Aorta (tissue), 5 donors: Measurements from ENCODE around the gene ITPRIPL2. TPM values are rescaled to one million over a fixed set of nuclear protein-coding genes. Genes with fewer than 3 reads are reported as not detected.

Experiments used
- ATAC-seq: fragments of 200-7000 bp; cut with Tn5 transposase; one replicate; pipeline ENCODE4 v1.9.1; 2022; ENCODE audit warnings: moderate library complexity; ENCODE audit not compliant: low FRiP score
- DNase-seq, 2 donors: peaks; one replicate each; pipeline ENCODE4 v3.0.0-alpha.2; 2020
- H3K27ac ChIP-seq, 2 donors: one replicate each; pipeline ENCODE4 v1.5.1; 2013; ENCODE audit warnings: low read length in 2 of 2, mild to moderate bottlenecking in 2 of 2, moderate library complexity in 2 of 2, control low read depth in 1 of 2, inconsistent platforms in 1 of 2, low read depth in 1 of 2
- H3K27me3 ChIP-seq, 2 donors: one replicate each; pipeline ENCODE4 v1.6.1; 2013; ENCODE audit warnings: control low read depth in 1 of 2, low read length in 1 of 2, mild to moderate bottlenecking in 1 of 2, moderate library complexity in 1 of 2; ENCODE audit not compliant: insufficient read depth in 2 of 2, control insufficient read depth in 1 of 2
- H3K36me3 ChIP-seq, 2 donors: one replicate each; pipeline ENCODE4 v1.6.1; 2013; ENCODE audit warnings: control low read depth in 1 of 2, low read length in 1 of 2, mild to moderate bottlenecking in 1 of 2; ENCODE audit not compliant: insufficient read depth in 2 of 2, control insufficient read depth in 1 of 2
- H3K4me1 ChIP-seq, 2 donors: one replicate each; pipeline ENCODE4 v1.6.1; 2013; ENCODE audit warnings: low read length in 2 of 2, control low read depth in 1 of 2, mild to moderate bottlenecking in 1 of 2, moderate library complexity in 1 of 2; ENCODE audit not compliant: insufficient read depth in 2 of 2, control insufficient read depth in 1 of 2
- H3K4me3 ChIP-seq, 2 donors: one replicate each; pipeline ENCODE4 v1.5.1; 2013; ENCODE audit warnings: low read length in 2 of 2, control low read depth in 1 of 2, mild to moderate bottlenecking in 1 of 2
- H3K9me3 ChIP-seq: one replicate; pipeline ENCODE4 v1.6.1; 2013; ENCODE audit warnings: mild to moderate bottlenecking, low read length; ENCODE audit not compliant: control insufficient read depth
- WGBS, 2 donors: extraction: QIAGEN DNeasy Blood & Tissue Kit; methylation state at CpG; one replicate each; pipeline ENCODE4 v1.1.7; 2013; 5-methylcytosine and 5-hydroxymethylcytosine counted together
- intact Hi-C, 2 donors: fragments of 100-400 bp; cut with DNase I; formaldehyde crosslinking; loops; one replicate each; pipeline versions ENCODE4 v1.14.2 to v1.15.0; 2022
- polyA plus RNA-seq, 2 donors: library from polyadenylated mRNA; stranded (reverse); fragments of 200-250 nt; gene quantifications; one replicate each; pipeline ENCODE4 v1.2.3, GENCODE V29; 2013
- total RNA-seq, 2 donors: library from RNA; stranded (reverse); fragmentation: NEBNext Ultra II Directional; extraction: Animal tissue kit (Norgen Biotek cat#: 25700); gene quantifications; one replicate each; pipeline ENCODE4 v1.2.1, GENCODE V29; 2021
- donor health status: healthy with polysubstance abuse.
- donor health status: Bipolar disorder and iron deficiency.
- donor health status: DM: no; HTN: no; CAD: no.
- donor health status: DM: no; HTN: no; CAD: no.
- donor health status: DM: yes; HTN: yes; CAD: no.

ITPRIPL2 gene
- total and polyA plus RNA-seq, 4 donors, result 15.7 to 88.9 (median 45.3) TPM

GRCh38 chr16:19075511-19075910 lies 38.3 kb upstream of the ITPRIPL2 start:
- 94 to 95% methylated on average over 12 of the region's 12 CpGs for WGBS, 2 donors
- DNase-seq, result no peak
- Histone ChIP-seq H3K27me3 (no peaks in the 10 kb centered on the region), H3K36me3 (peaks cover 3 to 4% of the 10 kb centered on the region in 2 donors), H3K4me3 (no peak overlapping the region), H3K9me3 (no peaks in the 10 kb centered on the region), H3K4me1 (no peaks in the 10 kb centered on the region), H3K27ac (no peak overlapping the region)
- intact Hi-C loops, result no loop called here
- ATAC-seq, result no peak

- ATAC-seq, result no peak
- Histone ChIP-seq H3K4me3 (no peak overlapping the region), H3K4me1 (no peaks in the 10 kb centered on the region), H3K27ac (no peak overlapping the region), H3K36me3 (peaks cover 3 to 4% of the 10 kb centered on the region in 2 donors), H3K9me3 (no peaks in the 10 kb centered on the region), H3K27me3 (no peaks in the 10 kb centered on the region)
- intact Hi-C loops, result no loop called here
- WGBS, 2 donors, result 84 to 87% methylated on average over 6 of the region's 6 CpGs
- DNase-seq, result no peak
Observed at GRCh38 chr16:19077879-19078278, 35.9 kb upstream of the ITPRIPL2 start.

GRCh38 chr16:19083670-19084069 lies 30.1 kb upstream of the ITPRIPL2 start:
- Histone ChIP-seq H3K4me3 (no peak overlapping the region), H3K27ac (no peak overlapping the region), H3K36me3 (peaks cover 3 to 4% of the 10 kb centered on the region in 2 donors), H3K9me3 (no peaks in the 10 kb centered on the region), H3K27me3 (no peaks in the 10 kb centered on the region), H3K4me1 (no peaks in the 10 kb centered on the region)
- WGBS, 2 donors, result 80 to 83% methylated on average over 1 of the region's 1 CpG
- DNase-seq (no peak), ATAC-seq (no peak)
- intact Hi-C loops, result no loop called here

- Histone ChIP-seq H3K4me3 (no peak overlapping the region), H3K36me3 (no peaks in the 10 kb centered on the region), H3K4me1 (no peaks in the 10 kb centered on the region), H3K27ac (no peak overlapping the region), H3K9me3 (no peaks in the 10 kb centered on the region), H3K27me3 (no peaks in the 10 kb centered on the region)
- 76 to 81% methylated on average over 3 of the region's 3 CpGs for WGBS, 2 donors
- no peak for ATAC-seq
- no peak for DNase-seq
- intact Hi-C loops, result no loop called here
Observed at GRCh38 chr16:19084139-19084538, 29.6 kb upstream of the ITPRIPL2 start.

- Histone ChIP-seq H3K27ac (no peak overlapping the region), H3K36me3 (no peaks in the 10 kb centered on the region), H3K4me1 (no peaks in the 10 kb centered on the region), H3K27me3 (no peaks in the 10 kb centered on the region), H3K4me3 (no peak overlapping the region), H3K9me3 (no peaks in the 10 kb centered on the region)
- intact Hi-C loops, result loop anchor here (5.0 kb wide), 4 partner anchors 37 to 417 kb away; partner anchors contain the start of gene SYT17 (in 1 of the 2)
- WGBS, 2 donors, result 90% methylated on average over 5 of the region's 5 CpGs
- DNase-seq (no peak), ATAC-seq (no peak)
Observed at GRCh38 chr16:19084879-19085278, 28.9 kb upstream of the ITPRIPL2 start.

- H3K4me3 ChIP-seq, result no peak overlapping the region
- DNase-seq (no peak), ATAC-seq (no peak)
- H3K27me3 ChIP-seq, result no peaks in the 10 kb centered on the region
- WGBS, 2 donors, result 49 to 55% methylated on average over 8 of the region's 8 CpGs
- H3K4me1 ChIP-seq, result no peaks in the 10 kb centered on the region
- intact Hi-C loops, result loop anchor here (2.0 to 5.0 kb wide), 7 partner anchors 33 to 417 kb away; partner anchors contain the start of gene SYT17 (in 1 of the 2)
- H3K9me3 ChIP-seq, result no peaks in the 10 kb centered on the region
- H3K36me3 ChIP-seq, result no peaks in the 10 kb centered on the region
- H3K27ac ChIP-seq, result no peak overlapping the region
Observed at GRCh38 chr16:19085679-19086200, 28.0 kb upstream of the ITPRIPL2 start.

- Histone ChIP-seq H3K36me3 (no peaks in the 10 kb centered on the region), H3K4me1 (no peaks in the 10 kb centered on the region), H3K9me3 (no peaks in the 10 kb centered on the region), H3K4me3 (peak overlapping the region in 1 of 2 donors; percentile 41), H3K27me3 (no peaks in the 10 kb centered on the region), H3K27ac (no peak overlapping the region)
- intact Hi-C loops, result loop anchor here (2.0 to 5.0 kb wide), 7 partner anchors 32 to 416 kb away; partner anchors contain the start of gene SYT17 (in 1 of the 2)
- ATAC-seq (peak; percentile 97), DNase-seq (peak; percentile 93 to 94)
- WGBS, 2 donors, result 4 to 5% methylated on average over 51 to 52 of the region's 52 CpGs
Observed at GRCh38 chr16:19086322-19087199, 27.2 kb upstream of the ITPRIPL2 start.

- no peaks in the 10 kb centered on the region for H3K9me3 ChIP-seq
- no peaks in the 10 kb centered on the region for H3K4me1 ChIP-seq
- H3K27ac ChIP-seq, result no peak overlapping the region
- H3K4me3 ChIP-seq, result no peak overlapping the region
- intact Hi-C loops, result loop anchor here (2.0 to 5.0 kb wide), 5 partner anchors 20 to 414 kb away; partner anchors contain the start of gene SYT17 (in 1 of the 2)
- ATAC-seq (no peak), DNase-seq (no peak)
- WGBS, 2 donors, result 91 to 92% methylated on average over 5 of the region's 5 CpGs
- no peaks in the 10 kb centered on the region for H3K27me3 ChIP-seq
- no peaks in the 10 kb centered on the region for H3K36me3 ChIP-seq
Observed at GRCh38 chr16:19088341-19088916, 25.3 kb upstream of the ITPRIPL2 start.
